ENCODE data around the gene LAMC1. TPM values are rescaled to one million over a fixed set of nuclear protein-coding genes. Genes with fewer than 3 reads are reported as not detected.

Gene LAMC1
- total RNA-seq, 1 experiment from 2014 or later, result 132 TPM

- no peak for DNase-seq (ENCODE audit: low read depth)
Observed at GRCh38 chr1:183105449-183105848, 82.2 kb downstream of the LAMC1 start.

- DNase-seq (ENCODE audit: low read depth), result no peak
Observed at GRCh38 chr1:183106166-183106565, 82.9 kb downstream of the LAMC1 start.

GRCh38 chr1:183106746-183107145 lies 83.5 kb downstream of the LAMC1 start:
- DNase-seq (ENCODE audit: low read depth), result no peak

GRCh38 chr1:183110326-183110880 lies 87.2 kb downstream of the LAMC1 start:
- DNase-seq (ENCODE audit: low read depth), result no peak

GRCh38 chr1:183114441-183114840 lies 91.2 kb downstream of the LAMC1 start:
- DNase-seq (ENCODE audit: low read depth), result no peak

GRCh38 chr1:183116416-183116815 lies 93.2 kb downstream of the LAMC1 start:
- DNase-seq (ENCODE audit: low read depth), result no peak

GRCh38 chr1:183121609-183122008 lies 98.4 kb downstream of the LAMC1 start:
- DNase-seq (ENCODE audit: low read depth), result no peak

GRCh38 chr1:183124259-183124658 lies 101.0 kb downstream of the LAMC1 start:
- DNase-seq (ENCODE audit: low read depth), result no peak

GRCh38 chr1:183125279-183125999 lies 102.2 kb downstream of the LAMC1 start:
- no peak for DNase-seq (ENCODE audit: low read depth)

GRCh38 chr1:183126000-183126366 lies 102.8 kb downstream of the LAMC1 start:
- DNase-seq (ENCODE audit: low read depth), result no peak

GRCh38 chr1:183126528-183126927 lies 103.3 kb downstream of the LAMC1 start:
- peak; percentile 9 for DNase-seq (ENCODE audit: low read depth)

- no peak for DNase-seq (ENCODE audit: low read depth)
Observed at GRCh38 chr1:183129921-183130690, 106.9 kb downstream of the LAMC1 start.

GRCh38 chr1:183131166-183131565 lies 107.9 kb downstream of the LAMC1 start:
- DNase-seq (ENCODE audit: low read depth), result no peak

- no peak for DNase-seq (ENCODE audit: low read depth)
Observed at GRCh38 chr1:183135336-183135735, 112.1 kb downstream of the LAMC1 start.

GRCh38 chr1:183137782-183138181 lies 114.6 kb downstream of the LAMC1 start:
- DNase-seq (ENCODE audit: low read depth), result no peak

GRCh38 chr1:183138301-183138700 lies 115.1 kb downstream of the LAMC1 start:
- DNase-seq (ENCODE audit: low read depth), result peak; percentile 31

GRCh38 chr1:183139281-183139942 lies 116.2 kb downstream of the LAMC1 start:
- DNase-seq (ENCODE audit: low read depth), result peak; percentile 67

- DNase-seq (ENCODE audit: low read depth), result no peak
Observed at GRCh38 chr1:183140633-183141032, 117.4 kb downstream of the LAMC1 start.

- DNase-seq (ENCODE audit: low read depth), result no peak
Observed at GRCh38 chr1:183142171-183142570, 119.0 kb downstream of the LAMC1 start.

GRCh38 chr1:183143576-183144315 lies 120.5 kb downstream of the LAMC1 start:
- no peak for DNase-seq (ENCODE audit: low read depth)

- DNase-seq (ENCODE audit: low read depth), result no peak
Observed at GRCh38 chr1:183144752-183145151, 121.5 kb downstream of the LAMC1 start.

- no peak for DNase-seq (ENCODE audit: low read depth)
Observed at GRCh38 chr1:183147735-183148134, 124.5 kb downstream of the LAMC1 start.
